SK-N-MC (cell line): ENCODE results near the gene MALRD1.

Experiments used
- DNase-seq: peaks from one replicate; pipeline ENCODE4 v3.0.0-alpha.2; 2011; ENCODE audit warnings: low read depth, low spot score
- H3K27ac ChIP-seq: fragments of 200-600 bp; sonication (generic); 2 replicates; pipeline ENCODE4 v1.5.1; 2016; ENCODE audit warnings: mixed run types
- H3K36me3 ChIP-seq: fragments of 200-600 bp; sonication (generic); 2 replicates; pipeline ENCODE4 v1.6.1; 2017; ENCODE audit warnings: antibody characterized with exemption, low read length, mixed read lengths; ENCODE audit not compliant: insufficient read depth
- H3K4me3 ChIP-seq: fragments of 200-600 bp; sonication (generic); 2 replicates; pipeline ENCODE4 v1.5.1; 2016
- H3K9ac ChIP-seq: fragments of 200-600 bp; sonication (generic); 2 replicates; pipeline ENCODE4 v1.8.0; 2017; ENCODE audit warnings: mixed run types, mixed read lengths; ENCODE audit not compliant: insufficient read length
- H3K9me3 ChIP-seq: fragments of 200-600 bp; sonication (generic); 2 replicates; pipeline ENCODE4 v1.6.1; 2017; ENCODE audit warnings: low read depth, mild to moderate bottlenecking, antibody characterized with exemption, low read length, moderate library complexity, mixed read lengths
- EZH2 ChIP-seq: fragments of 200-600 bp; sonication (generic); IDR thresholded peaks from one replicate; pipeline ENCODE4 v1.6.1; 2017; ENCODE audit warnings: antibody characterized with exemption
- FOXP2 ChIP-seq: optimal IDR thresholded peaks from 2 replicates; pipeline ENCODE3; 2011; ENCODE audit warnings: mild to moderate bottlenecking, moderate library complexity; ENCODE audit not compliant: insufficient read depth; ENCODE audit errors: extremely low read length, control extremely low read depth
- POLR2AphosphoS5 ChIP-seq: IDR thresholded peaks from 2 replicates; pipeline ENCODE4 v1.6.1; 2012; ENCODE audit warnings: mild to moderate bottlenecking, low read depth, low read length, borderline replicate concordance

Gene MALRD1

DNA sequence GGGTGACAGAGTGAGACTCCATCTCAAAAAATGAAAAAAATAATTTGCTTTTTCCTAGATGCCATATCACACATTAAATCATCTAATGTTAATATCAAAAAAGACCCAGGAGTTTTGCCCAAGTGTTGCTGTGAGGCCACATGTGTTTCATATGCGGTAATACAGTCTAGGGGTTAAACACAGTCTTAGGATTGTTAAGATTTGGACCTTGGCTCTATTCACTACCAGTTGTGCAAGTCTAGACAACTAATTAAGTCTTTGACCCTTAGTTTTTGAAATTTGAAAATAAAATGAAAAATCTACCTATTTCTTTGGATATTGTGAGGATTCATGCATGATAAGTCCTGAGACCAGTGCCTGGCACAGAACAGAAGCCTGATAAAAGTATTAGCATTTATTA is 14.9 kb upstream of the MALRD1 start:
- Histone ChIP-seq H3K4me3 (no peak overlapping the region), H3K36me3 (no peaks in the 10 kb centered on the region), H3K9ac (no peak overlapping the region), H3K9me3 (no peaks in the 10 kb centered on the region), H3K27ac (no peak overlapping the region)
- no peak for TF ChIP-seq FOXP2
- no peak for TF ChIP-seq EZH2
- TF ChIP-seq POLR2AphosphoS5 = no peak
- no peak for DNase-seq

DNA sequence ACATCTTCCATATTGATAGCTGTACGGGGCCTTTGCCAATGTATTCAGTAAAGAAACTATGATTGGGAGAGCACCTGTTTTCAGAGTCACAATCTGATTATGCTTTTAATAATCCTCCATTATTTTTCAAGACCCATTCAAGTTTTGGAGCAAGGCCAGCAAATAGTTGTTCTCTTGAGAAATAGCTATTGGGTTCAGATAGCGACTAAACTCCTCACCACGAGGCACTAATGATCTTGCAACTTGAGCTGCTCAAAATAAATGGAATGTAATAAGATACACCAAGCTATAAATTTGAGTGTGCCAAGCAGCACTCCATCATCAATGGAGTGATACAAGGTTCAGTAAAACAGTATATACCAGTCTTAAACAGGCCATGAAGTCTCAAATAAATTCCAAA is 7.4 kb upstream of the MALRD1 start:
- DNase-seq = no peak
- TF ChIP-seq POLR2AphosphoS5 (no peak), FOXP2 (no peak), EZH2 (no peak)
- Histone ChIP-seq H3K4me3 (no peak overlapping the region), H3K27ac (no peak overlapping the region), H3K36me3 (no peaks in the 10 kb centered on the region), H3K9ac (no peak overlapping the region), H3K9me3 (no peaks in the 10 kb centered on the region)

DNA sequence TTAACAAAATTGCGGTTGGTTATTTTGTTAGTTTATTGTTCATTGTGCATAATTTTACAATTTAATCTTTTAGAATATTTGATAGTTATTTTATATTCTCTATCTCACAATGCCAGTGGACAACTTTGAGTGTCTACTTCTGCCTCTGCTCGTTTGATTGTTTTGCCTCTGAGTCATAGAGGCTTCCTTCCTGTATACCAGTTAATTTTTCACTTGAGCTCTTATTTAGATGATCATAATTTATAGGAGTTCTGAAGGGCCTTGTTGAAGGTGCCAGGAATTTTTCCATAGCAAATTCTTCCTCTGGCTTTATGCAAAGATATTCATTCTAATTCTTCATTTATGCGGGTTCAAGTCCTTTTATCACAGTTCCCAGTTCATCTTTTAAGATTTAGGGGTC is 5.2 kb upstream of the MALRD1 start:
- Histone ChIP-seq H3K27ac (no peak overlapping the region), H3K9me3 (no peaks in the 10 kb centered on the region), H3K9ac (no peak overlapping the region), H3K36me3 (no peaks in the 10 kb centered on the region), H3K4me3 (no peak overlapping the region)
- TF ChIP-seq FOXP2 (no peak), EZH2 (no peak), POLR2AphosphoS5 (no peak)
- DNase-seq = no peak

DNA sequence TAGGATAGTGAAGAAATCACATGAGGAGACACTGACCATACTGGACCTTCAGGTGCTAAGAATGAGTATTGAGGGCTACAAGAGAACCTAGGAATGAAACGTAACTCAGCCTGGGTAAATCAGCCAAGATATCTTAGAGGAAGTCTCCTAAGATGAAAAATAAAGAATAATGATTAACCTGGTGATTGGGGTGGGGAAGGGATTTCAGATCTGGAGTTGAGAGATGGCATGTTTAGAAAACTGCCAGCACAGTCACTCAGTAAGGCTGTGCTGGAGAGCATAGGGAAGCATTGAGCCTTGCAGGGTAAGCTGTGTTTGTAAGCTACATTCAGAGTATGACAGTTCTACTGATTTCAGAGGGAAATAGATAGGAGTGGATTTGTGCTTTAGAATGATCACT is 1.9 kb upstream of the MALRD1 start:
- no peak for DNase-seq
- Histone ChIP-seq H3K27ac (no peak overlapping the region), H3K9me3 (no peaks in the 10 kb centered on the region), H3K4me3 (no peak overlapping the region), H3K9ac (no peak overlapping the region), H3K36me3 (no peaks in the 10 kb centered on the region)
- TF ChIP-seq POLR2AphosphoS5 (no peak), EZH2 (no peak), FOXP2 (no peak)

DNA sequence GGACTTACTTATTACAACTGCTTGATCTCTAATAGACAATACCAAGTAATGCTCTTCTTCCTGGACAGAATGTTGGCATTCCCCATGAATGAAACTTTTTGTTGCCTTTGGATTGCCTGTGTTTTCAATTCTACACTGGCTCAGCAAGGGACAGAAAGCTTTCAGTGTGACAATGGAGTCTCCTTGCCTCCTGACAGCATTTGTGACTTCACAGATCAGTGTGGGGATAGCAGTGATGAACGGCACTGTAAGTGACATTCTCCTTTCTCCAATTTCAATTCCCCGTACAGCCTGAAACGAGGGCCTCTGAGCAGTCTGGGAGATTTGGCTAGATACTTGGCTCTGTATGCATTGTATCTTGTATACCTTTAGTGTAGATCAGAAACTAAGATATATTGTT is 290 bp downstream of the MALRD1 start:
- no peak for DNase-seq
- Histone ChIP-seq H3K9me3 (no peaks in the 10 kb centered on the region), H3K9ac (no peak overlapping the region), H3K27ac (no peak overlapping the region), H3K4me3 (no peak overlapping the region), H3K36me3 (no peaks in the 10 kb centered on the region)
- TF ChIP-seq EZH2 = no peak
- TF ChIP-seq FOXP2 = no peak
- TF ChIP-seq POLR2AphosphoS5 = no peak

DNA sequence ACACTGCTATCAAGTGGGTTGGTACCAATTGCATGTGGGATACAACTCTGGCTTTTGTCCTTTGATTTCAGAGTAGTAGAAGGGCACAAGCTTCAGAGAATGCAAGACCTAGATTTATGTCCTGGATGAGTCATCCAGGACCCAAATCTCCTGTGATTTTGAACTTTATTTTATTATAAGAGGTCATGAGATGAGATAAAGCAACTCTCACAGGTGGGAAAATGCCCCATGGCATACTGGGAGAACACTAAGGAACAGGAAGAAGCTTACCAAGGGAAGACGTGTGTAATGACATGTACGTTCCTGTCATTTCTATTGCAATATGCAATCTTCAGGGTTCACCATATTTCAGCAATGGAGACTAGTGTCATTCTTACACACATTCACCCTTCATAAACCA is 966 bp downstream of the MALRD1 start:
- H3K27ac ChIP-seq = no peak overlapping the region
- H3K9me3 ChIP-seq = no peaks in the 10 kb centered on the region
- no peak overlapping the region for H3K9ac ChIP-seq
- no peak for DNase-seq
- no peaks in the 10 kb centered on the region for H3K36me3 ChIP-seq
- TF ChIP-seq EZH2 = no peak
- TF ChIP-seq POLR2AphosphoS5 = no peak
- TF ChIP-seq FOXP2 = no peak
- no peak overlapping the region for H3K4me3 ChIP-seq

DNA sequence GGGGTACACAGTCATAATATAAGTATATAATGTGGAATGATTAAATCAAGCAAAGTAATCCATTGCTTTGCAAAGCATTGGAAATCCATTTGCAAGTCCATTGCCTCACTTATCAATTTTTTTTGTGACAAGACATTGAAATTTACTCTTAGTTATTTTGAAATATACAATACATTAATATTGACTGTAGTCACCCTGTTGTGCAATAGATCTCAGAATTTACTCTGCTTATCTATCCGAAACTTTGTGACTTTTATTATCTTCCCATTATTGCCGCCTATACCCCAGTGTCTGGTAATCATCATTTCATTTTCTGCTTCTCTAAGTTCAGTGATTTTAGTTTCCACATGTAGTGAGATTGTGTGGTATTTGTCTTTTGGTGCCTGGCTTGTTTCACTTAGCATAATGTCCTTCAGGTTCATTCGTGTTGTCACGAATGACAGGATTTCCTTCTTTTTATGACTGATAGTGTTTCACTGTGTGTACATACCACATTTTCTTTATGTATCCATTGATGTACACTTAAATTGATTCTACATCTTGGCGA is 5.8 kb downstream of the MALRD1 start:
- H3K9ac ChIP-seq = no peak overlapping the region
- H3K4me3 ChIP-seq = no peak overlapping the region
- no peak for TF ChIP-seq POLR2AphosphoS5
- DNase-seq = no peak
- H3K27ac ChIP-seq = no peak overlapping the region
- H3K9me3 ChIP-seq = no peaks in the 10 kb centered on the region
- H3K36me3 ChIP-seq = no peaks in the 10 kb centered on the region

DNA sequence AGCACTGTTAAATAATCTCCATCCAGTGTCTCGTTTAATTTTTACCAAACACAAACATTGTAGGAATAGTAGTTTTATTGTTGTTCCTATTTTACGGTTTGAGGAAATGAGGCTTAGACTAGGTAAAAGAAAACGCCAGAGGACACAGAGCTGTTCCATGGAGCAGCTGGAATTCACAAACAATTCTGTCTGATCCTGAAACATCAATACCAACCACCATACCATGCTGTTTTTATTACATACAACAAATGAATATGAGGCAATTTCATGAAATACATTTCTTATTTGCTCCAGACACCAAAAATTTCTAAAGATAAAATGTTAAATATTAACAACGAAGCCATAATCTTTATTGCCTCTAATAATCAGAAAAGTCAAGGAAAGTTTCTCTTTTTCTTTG is 9.4 kb downstream of the MALRD1 start:
- no peak for TF ChIP-seq FOXP2
- no peak for TF ChIP-seq EZH2
- no peak for TF ChIP-seq POLR2AphosphoS5
- H3K4me3 ChIP-seq = no peak overlapping the region
- no peak overlapping the region for H3K9ac ChIP-seq
- no peak overlapping the region for H3K27ac ChIP-seq
- H3K9me3 ChIP-seq = no peaks in the 10 kb centered on the region
- no peaks in the 10 kb centered on the region for H3K36me3 ChIP-seq
- DNase-seq = no peak

DNA sequence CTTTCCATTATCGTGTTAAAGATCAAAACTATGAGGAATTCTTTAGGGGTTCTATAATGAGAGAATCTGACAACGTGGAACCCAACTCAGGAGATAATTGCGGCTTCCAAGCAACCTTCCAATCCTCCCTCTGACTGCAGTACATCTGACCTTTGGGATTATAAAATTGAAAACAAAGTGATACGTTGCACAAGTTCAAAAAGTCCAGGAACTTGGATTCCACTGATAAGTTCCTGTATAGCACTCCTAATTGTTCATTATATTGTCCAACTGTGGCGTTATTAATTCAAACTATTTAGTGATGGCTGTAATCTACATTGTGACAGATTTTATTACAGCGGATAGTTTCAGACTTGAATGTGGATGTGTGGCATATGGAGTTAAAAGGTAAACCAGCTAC is 15.4 kb downstream of the MALRD1 start:
- Histone ChIP-seq H3K27ac (no peak overlapping the region), H3K36me3 (no peaks in the 10 kb centered on the region), H3K9ac (no peak overlapping the region), H3K9me3 (no peaks in the 10 kb centered on the region), H3K4me3 (no peak overlapping the region)
- TF ChIP-seq POLR2AphosphoS5 (no peak), FOXP2 (no peak), EZH2 (no peak)
- no peak for DNase-seq

DNA sequence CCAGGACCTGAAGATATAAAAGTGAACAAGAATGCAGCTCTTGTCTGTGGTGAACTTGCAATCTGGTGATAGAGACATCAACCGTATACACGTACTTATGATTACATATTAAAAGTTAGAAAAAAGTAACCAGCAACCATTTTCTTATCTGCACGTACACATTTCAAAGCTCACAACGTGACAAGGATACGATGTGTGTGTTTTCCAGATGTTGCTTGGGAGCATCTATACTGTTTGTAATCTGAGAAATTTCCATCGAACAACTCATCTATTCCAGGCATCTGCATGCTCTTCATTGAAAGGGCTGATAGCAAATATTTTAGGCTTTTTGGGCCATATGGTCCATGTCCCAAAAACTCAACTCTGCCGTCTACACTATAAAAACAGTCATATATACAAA is 23.3 kb downstream of the MALRD1 start:
- Histone ChIP-seq H3K4me3 (no peak overlapping the region), H3K36me3 (no peaks in the 10 kb centered on the region), H3K9me3 (no peaks in the 10 kb centered on the region), H3K9ac (no peak overlapping the region), H3K27ac (no peak overlapping the region)
- TF ChIP-seq EZH2 (no peak), FOXP2 (no peak), POLR2AphosphoS5 (no peak)
- no peak for DNase-seq

DNA sequence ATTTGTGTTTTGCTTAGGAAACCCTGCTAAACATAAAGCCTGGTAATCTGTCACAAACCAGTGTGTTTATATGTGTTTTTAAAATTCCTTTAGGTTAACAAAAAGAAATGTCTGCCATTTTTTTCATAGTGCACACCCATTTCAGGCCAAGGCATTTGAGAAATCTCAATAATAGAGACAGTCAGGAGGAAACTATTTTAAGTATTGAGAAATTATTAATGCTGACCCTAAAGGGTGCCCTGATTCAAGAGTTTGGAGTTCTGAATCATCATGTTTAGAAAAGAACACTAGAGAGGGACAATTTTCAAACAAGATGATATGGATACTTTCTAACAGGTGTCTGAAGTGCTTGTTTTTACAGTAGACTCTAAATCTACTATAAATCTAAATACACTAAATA is 28.7 kb downstream of the MALRD1 start:
- H3K4me3 ChIP-seq = no peak overlapping the region
- H3K9me3 ChIP-seq = no peaks in the 10 kb centered on the region
- no peak overlapping the region for H3K27ac ChIP-seq
- no peak overlapping the region for H3K9ac ChIP-seq
- DNase-seq = no peak
- TF ChIP-seq EZH2 (no peak), POLR2AphosphoS5 (no peak), FOXP2 (no peak)
- H3K36me3 ChIP-seq = no peaks in the 10 kb centered on the region
